ENCODE results near the gene IKZF3. TPM values are rescaled to one million over a fixed set of nuclear protein-coding genes. Genes with fewer than 3 reads are reported as not detected.
A peak's percentile ranks its signal among the peaks of the same experiment; 100 is the strongest.

Gene IKZF3
- total RNA-seq, 2 donors from 2014 or later = 0.11 to 0.18 TPM

- WGBS, 2 experiments (ENCODE audit: insufficient coverage in 1 of 2, insufficient read length in 1 of 2) = 93% methylated on average over 5 of the region's 5 CpGs
- H3K36me3 ChIP-seq (ENCODE audit: control insufficient read depth, insufficient read depth, low read length) = no peaks in the 10 kb centered on the region
- peak; percentile 11 for DNase-seq
- no peak for TF ChIP-seq CTCF (conservative IDR thresholded peaks at IDR 0.05)
- peaks cover 13% of the 10 kb centered on the region for H3K27me3 Mint-ChIP-seq (ENCODE audit: insufficient read depth)
- H3K36me3 Mint-ChIP-seq (ENCODE audit: low read depth) = no peaks in the 10 kb centered on the region
- H3K4me3 ChIP-seq (ENCODE audit: low read length) = no peak overlapping the region
- H3K27me3 ChIP-seq (ENCODE audit: control insufficient read depth, insufficient read depth, low read length, poor library complexity, severe bottlenecking) = peaks cover 1% of the 10 kb centered on the region
- H3K27ac Mint-ChIP-seq = no peak overlapping the region
- no peaks in the 10 kb centered on the region for H3K9me3 ChIP-seq (ENCODE audit: control insufficient read depth, low read length)
- no peak overlapping the region for H3K4me3 Mint-ChIP-seq
- no peaks in the 10 kb centered on the region for H3K4me1 ChIP-seq (ENCODE audit: control insufficient read depth, insufficient read depth, low read length)
- H3K27ac ChIP-seq (ENCODE audit: low read depth, low read length) = no peak overlapping the region
- H3K9me3 Mint-ChIP-seq = no peaks in the 10 kb centered on the region
- H3K4me1 Mint-ChIP-seq = peaks cover 8% of the 10 kb centered on the region
- H3K9ac ChIP-seq (ENCODE audit: extremely low read depth, low read length, poor library complexity, severe bottlenecking) = no peak overlapping the region
These were observed 100.9 kb downstream of the IKZF3 start for GRCh38 chr17:39763051-39763820.

- Histone ChIP-seq H3K27ac (ENCODE audit: low read depth, low read length) (no peak overlapping the region), H3K9me3 (ENCODE audit: control insufficient read depth, low read length) (no peaks in the 10 kb centered on the region), H3K9ac (ENCODE audit: extremely low read depth, low read length, poor library complexity, severe bottlenecking) (no peak overlapping the region), H3K36me3 (ENCODE audit: control insufficient read depth, insufficient read depth, low read length) (no peaks in the 10 kb centered on the region), H3K4me1 (ENCODE audit: control insufficient read depth, insufficient read depth, low read length) (no peaks in the 10 kb centered on the region), H3K4me3 (ENCODE audit: low read length) (no peak overlapping the region), H3K27me3 (ENCODE audit: control insufficient read depth, insufficient read depth, low read length, poor library complexity, severe bottlenecking) (peaks cover 6% of the 10 kb centered on the region)
- H3K4me1 Mint-ChIP-seq = peaks cover 11% of the 10 kb centered on the region
- H3K36me3 Mint-ChIP-seq (ENCODE audit: low read depth) = no peaks in the 10 kb centered on the region
- H3K4me3 Mint-ChIP-seq = no peak overlapping the region
- peak; percentile 43 for DNase-seq
- H3K27me3 Mint-ChIP-seq (ENCODE audit: insufficient read depth) = peaks cover 10% of the 10 kb centered on the region
- TF ChIP-seq CTCF (conservative IDR thresholded peaks at IDR 0.05) = no peak
- no peaks in the 10 kb centered on the region for H3K9me3 Mint-ChIP-seq
- 90 to 96% methylated on average over 6 to 10 of the region's 10 CpGs for WGBS, 2 experiments (ENCODE audit: insufficient coverage in 1 of 2, insufficient read length in 1 of 2)
- H3K27ac Mint-ChIP-seq = no peak overlapping the region
These were observed 102.1 kb downstream of the IKZF3 start for GRCh38 chr17:39761861-39762496.

GRCh38 chr17:39759204-39759603 lies 104.9 kb downstream of the IKZF3 start:
- Histone ChIP-seq H3K27ac (ENCODE audit: low read depth, low read length) (no peak overlapping the region), H3K4me1 (ENCODE audit: control insufficient read depth, insufficient read depth, low read length) (peaks cover 3% of the 10 kb centered on the region), H3K9ac (ENCODE audit: extremely low read depth, low read length, poor library complexity, severe bottlenecking) (no peak overlapping the region), H3K9me3 (ENCODE audit: control insufficient read depth, low read length) (no peaks in the 10 kb centered on the region), H3K27me3 (ENCODE audit: control insufficient read depth, insufficient read depth, low read length, poor library complexity, severe bottlenecking) (peaks cover 6% of the 10 kb centered on the region), H3K36me3 (ENCODE audit: control insufficient read depth, insufficient read depth, low read length) (no peaks in the 10 kb centered on the region), H3K4me3 (ENCODE audit: low read length) (no peak overlapping the region)
- peak; percentile 32 for DNase-seq
- no peak for TF ChIP-seq CTCF (conservative IDR thresholded peaks at IDR 0.05)
- no peaks in the 10 kb centered on the region for H3K27me3 Mint-ChIP-seq (ENCODE audit: insufficient read depth)
- H3K36me3 Mint-ChIP-seq (ENCODE audit: low read depth) = no peaks in the 10 kb centered on the region
- WGBS, 2 experiments (ENCODE audit: insufficient coverage in 1 of 2, insufficient read length in 1 of 2) = 98% methylated on average over 5 of the region's 5 CpGs
- no peak overlapping the region for H3K4me3 Mint-ChIP-seq
- H3K27ac Mint-ChIP-seq = no peak overlapping the region
- peaks cover 24% of the 10 kb centered on the region for H3K4me1 Mint-ChIP-seq
- H3K9me3 Mint-ChIP-seq = no peaks in the 10 kb centered on the region

Data from endodermal cell (in vitro differentiated cells).